ENCODE data around the gene STEEP1.

GRCh38 chrX:119529345-119530276, 35.6 kb downstream of the STEEP1 start:
- no peak for TF ChIP-seq POLR2AphosphoS5 (IDR thresholded peaks at IDR 0.05; ENCODE audit: low read depth, low read length)
- no peak for TF ChIP-seq CTCF (IDR thresholded peaks at IDR 0.05)
- TF ChIP-seq REST (IDR thresholded peaks at IDR 0.05; ENCODE audit: insufficient read depth in 1 of 2, low read depth in 2 of 2, low read length in 1 of 2), result no peak
